Aorta (tissue), 5 donors: ENCODE measurements around the gene VPS39. TPM values are rescaled to one million over a fixed set of nuclear protein-coding genes. Genes with fewer than 3 reads are reported as not detected.

Experiments
- ATAC-seq: fragments of 200-7000 bp; cut with Tn5 transposase; one replicate; pipeline ENCODE4 v1.9.1; 2022; ENCODE audit warnings: moderate library complexity; ENCODE audit not compliant: low FRiP score
- DNase-seq, 2 donors: peaks; one replicate each; pipeline ENCODE4 v3.0.0-alpha.2; 2020
- H3K27ac ChIP-seq, 2 donors: one replicate each; pipeline ENCODE4 v1.5.1; 2013; ENCODE audit warnings: low read length in 2 of 2, mild to moderate bottlenecking in 2 of 2, moderate library complexity in 2 of 2, control low read depth in 1 of 2, inconsistent platforms in 1 of 2, low read depth in 1 of 2
- H3K27me3 ChIP-seq, 2 donors: one replicate each; pipeline ENCODE4 v1.6.1; 2013; ENCODE audit warnings: control low read depth in 1 of 2, low read length in 1 of 2, mild to moderate bottlenecking in 1 of 2, moderate library complexity in 1 of 2; ENCODE audit not compliant: insufficient read depth in 2 of 2, control insufficient read depth in 1 of 2
- H3K36me3 ChIP-seq, 2 donors: one replicate each; pipeline ENCODE4 v1.6.1; 2013; ENCODE audit warnings: control low read depth in 1 of 2, low read length in 1 of 2, mild to moderate bottlenecking in 1 of 2; ENCODE audit not compliant: insufficient read depth in 2 of 2, control insufficient read depth in 1 of 2
- H3K4me1 ChIP-seq, 2 donors: one replicate each; pipeline ENCODE4 v1.6.1; 2013; ENCODE audit warnings: low read length in 2 of 2, control low read depth in 1 of 2, mild to moderate bottlenecking in 1 of 2, moderate library complexity in 1 of 2; ENCODE audit not compliant: insufficient read depth in 2 of 2, control insufficient read depth in 1 of 2
- H3K4me3 ChIP-seq, 2 donors: one replicate each; pipeline ENCODE4 v1.5.1; 2013; ENCODE audit warnings: low read length in 2 of 2, control low read depth in 1 of 2, mild to moderate bottlenecking in 1 of 2
- H3K9me3 ChIP-seq: one replicate; pipeline ENCODE4 v1.6.1; 2013; ENCODE audit warnings: mild to moderate bottlenecking, low read length; ENCODE audit not compliant: control insufficient read depth
- WGBS, 2 donors: extraction: QIAGEN DNeasy Blood & Tissue Kit; methylation state at CpG; one replicate each; pipeline ENCODE4 v1.1.7; 2013; 5-methylcytosine and 5-hydroxymethylcytosine counted together
- intact Hi-C, 2 donors: fragments of 100-400 bp; cut with DNase I; formaldehyde crosslinking; loops; one replicate each; pipeline versions ENCODE4 v1.14.2 to v1.15.0; 2022
- polyA plus RNA-seq, 2 donors: library from polyadenylated mRNA; stranded (reverse); fragments of 200-250 nt; gene quantifications; one replicate each; pipeline ENCODE4 v1.2.3, GENCODE V29; 2013
- total RNA-seq, 2 donors: library from RNA; stranded (reverse); fragmentation: NEBNext Ultra II Directional; extraction: Animal tissue kit (Norgen Biotek cat#: 25700); gene quantifications; one replicate each; pipeline ENCODE4 v1.2.1, GENCODE V29; 2021
- donor health status: healthy with polysubstance abuse.
- donor health status: Bipolar disorder and iron deficiency.
- donor health status: DM: no; HTN: no; CAD: no.
- donor health status: DM: no; HTN: no; CAD: no.
- donor health status: DM: yes; HTN: yes; CAD: no.

VPS39 gene
- total and polyA plus RNA-seq, 4 donors: 10.5 to 89.4 (median 59.8) TPM

DNA sequence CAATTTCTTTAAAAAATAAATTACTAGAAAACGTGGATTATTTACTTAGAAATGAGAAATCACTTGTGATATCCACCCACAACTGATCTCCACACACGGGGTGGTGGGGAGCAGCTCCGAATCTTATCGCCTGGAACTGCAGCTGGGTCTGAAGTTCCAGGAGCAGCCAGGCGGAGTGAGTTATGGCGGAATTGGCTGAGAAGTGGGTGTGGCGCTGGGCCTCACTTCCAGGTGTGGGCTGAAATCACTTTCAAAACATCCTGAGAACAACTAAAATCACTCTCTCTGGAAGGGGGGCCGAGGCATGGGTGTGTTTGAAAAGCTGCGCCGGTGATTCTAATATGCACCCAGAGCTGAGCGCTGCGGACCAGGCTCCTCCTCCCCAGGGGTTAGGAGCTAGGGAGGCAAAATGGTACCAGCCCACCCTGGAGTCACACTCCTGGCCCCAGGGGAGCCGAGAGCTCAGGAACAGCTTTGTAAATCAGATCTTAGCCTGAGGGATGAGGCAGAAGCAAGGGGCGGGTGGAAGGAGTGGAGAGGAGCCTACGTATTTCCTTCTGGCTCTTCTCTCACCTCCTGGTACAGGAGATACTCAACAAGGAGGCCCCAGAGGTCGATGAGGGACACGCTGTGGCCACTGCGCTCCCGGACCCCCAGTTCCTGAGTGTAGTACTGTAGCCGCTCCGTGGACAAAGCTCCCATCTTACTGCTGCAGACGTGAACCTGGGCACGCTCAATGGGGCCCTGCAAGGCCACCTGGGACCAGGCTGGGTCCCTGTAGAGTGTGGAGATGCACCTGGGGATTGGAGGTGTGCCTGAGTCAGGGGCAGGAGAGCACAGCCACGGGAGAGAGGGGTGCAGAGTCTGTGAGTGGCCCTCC, 61.3 kb downstream of the VPS39 start:
- intact Hi-C loops: no loop called here
- no peak overlapping the region for H3K4me3 ChIP-seq
- H3K36me3 ChIP-seq: no peaks in the 10 kb centered on the region
- no peak for ATAC-seq
- no peaks in the 10 kb centered on the region for H3K9me3 ChIP-seq
- WGBS, 2 donors: 83 to 86% methylated on average over 24 of the region's 24 CpGs
- no peaks in the 10 kb centered on the region for H3K27me3 ChIP-seq
- no peak overlapping the region for H3K27ac ChIP-seq
- H3K4me1 ChIP-seq: no peaks in the 10 kb centered on the region
- no peak for DNase-seq

DNA sequence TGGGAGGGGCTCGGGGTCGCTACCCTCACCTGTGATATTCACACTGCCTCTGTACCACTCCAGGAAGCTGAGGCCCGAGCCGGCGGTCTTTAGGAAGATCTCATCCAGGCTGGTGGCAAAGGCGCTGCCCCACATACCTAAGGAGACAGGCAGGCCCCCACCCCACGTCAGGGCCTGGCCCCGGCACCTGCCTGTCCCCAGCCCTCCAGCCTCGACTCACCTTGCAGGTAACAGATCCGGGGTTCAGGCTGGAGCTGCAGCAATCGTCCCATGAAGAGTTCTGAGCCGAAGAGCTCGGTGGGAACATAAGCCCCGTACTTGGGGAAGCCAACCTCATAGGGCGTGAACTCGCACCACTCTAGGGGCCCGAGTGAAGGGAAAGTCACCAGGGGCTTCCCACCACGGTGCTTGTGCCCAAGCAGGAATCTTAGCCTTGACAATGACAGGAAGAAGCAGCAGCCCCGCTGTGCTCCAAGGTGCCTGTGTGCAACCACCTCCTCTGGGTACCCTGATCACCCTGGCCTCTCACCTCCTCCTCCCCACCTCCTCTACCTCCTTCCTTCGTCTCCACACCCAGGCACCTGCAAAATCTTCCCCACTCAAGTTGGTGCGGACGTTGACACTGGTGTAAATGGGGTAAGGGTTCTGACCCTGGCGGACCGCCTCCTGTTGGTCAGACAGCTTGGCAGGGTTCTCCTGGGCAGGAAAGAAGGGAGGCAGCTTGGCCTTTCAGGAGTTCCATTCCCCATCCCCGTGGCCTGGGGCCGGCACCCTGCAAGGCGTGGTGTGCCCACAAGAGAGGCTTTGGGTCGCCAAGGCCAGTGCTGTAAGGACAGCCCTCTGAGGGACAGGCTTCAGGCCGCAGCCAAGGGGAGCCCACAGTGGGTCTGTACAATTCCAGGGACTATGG, 62.3 kb downstream of the VPS39 start:
- ATAC-seq (no peak), DNase-seq (no peak)
- intact Hi-C loops: no loop called here
- Histone ChIP-seq H3K27ac (no peak overlapping the region), H3K27me3 (no peaks in the 10 kb centered on the region), H3K9me3 (no peaks in the 10 kb centered on the region), H3K36me3 (no peaks in the 10 kb centered on the region), H3K4me3 (no peak overlapping the region), H3K4me1 (no peaks in the 10 kb centered on the region)
- WGBS, 2 donors: 88% methylated on average over 29 of the region's 29 CpGs

DNA sequence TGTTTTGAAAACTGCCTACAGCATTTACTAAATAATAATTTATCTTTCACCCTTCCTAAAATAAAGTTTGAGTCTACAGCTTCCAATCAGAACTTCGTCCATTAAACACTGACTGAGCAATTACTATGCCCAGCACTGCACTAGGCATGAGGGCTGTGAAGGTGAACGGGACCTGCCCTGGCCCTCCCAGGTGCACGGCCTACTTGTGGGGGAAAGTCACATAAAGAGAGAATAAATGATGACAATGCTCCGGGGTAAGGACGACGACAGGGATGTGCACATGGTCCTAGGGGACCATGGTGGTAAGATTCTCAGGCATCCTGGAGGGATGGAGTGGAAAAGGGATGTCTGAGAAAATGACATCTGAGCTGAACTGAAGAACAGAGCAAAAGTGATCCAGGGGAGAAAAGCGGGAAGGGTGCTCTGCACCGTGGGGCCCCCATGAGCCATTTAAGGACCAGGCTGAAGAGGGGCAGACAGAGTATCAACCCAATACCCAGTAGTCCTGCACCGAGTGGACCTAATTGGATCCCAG, 63.2 kb downstream of the VPS39 start:
- DNase-seq (no peak), ATAC-seq (no peak)
- intact Hi-C loops: no loop called here
- no peaks in the 10 kb centered on the region for H3K4me1 ChIP-seq
- H3K27me3 ChIP-seq: no peaks in the 10 kb centered on the region
- no peak overlapping the region for H3K27ac ChIP-seq
- no peak overlapping the region for H3K4me3 ChIP-seq
- no peaks in the 10 kb centered on the region for H3K9me3 ChIP-seq
- H3K36me3 ChIP-seq: no peaks in the 10 kb centered on the region
- 76 to 77% methylated on average over 9 of the region's 9 CpGs for WGBS, 2 donors

DNA sequence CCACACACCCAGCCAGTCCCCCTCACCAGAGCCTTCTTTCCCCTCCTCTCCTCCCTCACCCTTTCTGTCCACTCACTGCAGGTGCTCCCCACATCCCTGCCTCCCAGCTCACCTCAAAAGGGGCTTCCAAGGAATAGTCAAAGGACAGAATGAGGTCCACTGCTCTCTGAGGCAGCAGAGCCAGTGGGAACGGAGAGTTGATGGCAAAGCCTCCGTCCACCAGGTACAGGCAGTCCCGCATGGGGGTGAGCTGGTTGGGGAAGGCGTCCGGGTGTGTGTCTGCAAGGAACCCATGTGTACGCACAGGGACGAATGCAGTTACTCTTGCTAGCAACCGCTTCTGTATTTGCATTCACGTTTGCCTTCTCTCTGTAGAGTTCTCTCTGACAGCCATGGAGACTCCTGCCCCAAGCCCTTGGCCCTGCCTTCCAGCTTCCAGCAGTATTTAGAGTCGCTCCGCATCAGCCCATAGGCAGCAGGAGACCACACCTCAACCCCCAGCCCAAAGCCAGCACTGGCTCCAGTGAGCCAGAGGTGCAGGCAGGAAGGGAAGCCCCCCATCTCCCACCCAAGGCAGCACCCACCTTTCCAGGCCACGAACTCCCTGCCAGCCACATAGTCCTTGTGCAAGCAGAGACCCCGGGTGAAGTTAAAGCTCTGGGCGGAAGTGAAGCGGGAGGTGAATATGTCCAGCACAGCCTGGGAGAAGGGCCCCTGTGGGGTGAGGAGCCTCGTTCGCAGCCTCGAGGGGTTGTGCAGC, 64.1 kb downstream of the VPS39 start:
- Histone ChIP-seq H3K27me3 (no peaks in the 10 kb centered on the region), H3K4me3 (no peak overlapping the region), H3K9me3 (no peaks in the 10 kb centered on the region), H3K4me1 (no peaks in the 10 kb centered on the region), H3K27ac (no peak overlapping the region), H3K36me3 (no peaks in the 10 kb centered on the region)
- intact Hi-C loops: no loop called here
- WGBS, 2 donors: 87 to 88% methylated on average over 18 of the region's 18 CpGs
- ATAC-seq: no peak
- DNase-seq: peak in 1 of 2 donors; percentile 43

DNA sequence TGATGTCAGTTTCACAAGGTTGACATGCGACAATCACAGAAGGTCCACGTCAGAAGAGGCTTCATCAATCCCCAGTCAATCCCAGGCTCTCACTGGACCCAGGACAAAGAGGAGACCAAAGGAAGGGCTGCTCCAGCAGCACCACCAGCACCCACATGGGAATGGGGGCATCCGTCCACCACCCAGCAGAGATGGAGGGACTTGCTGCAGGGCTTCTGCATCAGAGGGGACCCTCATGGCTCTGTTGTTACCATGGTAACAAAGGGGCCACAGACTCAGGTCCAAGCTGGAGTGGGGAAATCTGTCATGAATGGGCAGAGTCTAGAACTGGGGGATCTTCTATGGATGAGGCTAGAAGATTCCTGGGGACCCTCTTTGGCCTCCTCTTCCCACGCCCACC, 64.7 kb downstream of the VPS39 start:
- intact Hi-C loops: no loop called here
- DNase-seq: peak in 1 of 2 donors; percentile 16
- no peak overlapping the region for H3K4me3 ChIP-seq

DNA sequence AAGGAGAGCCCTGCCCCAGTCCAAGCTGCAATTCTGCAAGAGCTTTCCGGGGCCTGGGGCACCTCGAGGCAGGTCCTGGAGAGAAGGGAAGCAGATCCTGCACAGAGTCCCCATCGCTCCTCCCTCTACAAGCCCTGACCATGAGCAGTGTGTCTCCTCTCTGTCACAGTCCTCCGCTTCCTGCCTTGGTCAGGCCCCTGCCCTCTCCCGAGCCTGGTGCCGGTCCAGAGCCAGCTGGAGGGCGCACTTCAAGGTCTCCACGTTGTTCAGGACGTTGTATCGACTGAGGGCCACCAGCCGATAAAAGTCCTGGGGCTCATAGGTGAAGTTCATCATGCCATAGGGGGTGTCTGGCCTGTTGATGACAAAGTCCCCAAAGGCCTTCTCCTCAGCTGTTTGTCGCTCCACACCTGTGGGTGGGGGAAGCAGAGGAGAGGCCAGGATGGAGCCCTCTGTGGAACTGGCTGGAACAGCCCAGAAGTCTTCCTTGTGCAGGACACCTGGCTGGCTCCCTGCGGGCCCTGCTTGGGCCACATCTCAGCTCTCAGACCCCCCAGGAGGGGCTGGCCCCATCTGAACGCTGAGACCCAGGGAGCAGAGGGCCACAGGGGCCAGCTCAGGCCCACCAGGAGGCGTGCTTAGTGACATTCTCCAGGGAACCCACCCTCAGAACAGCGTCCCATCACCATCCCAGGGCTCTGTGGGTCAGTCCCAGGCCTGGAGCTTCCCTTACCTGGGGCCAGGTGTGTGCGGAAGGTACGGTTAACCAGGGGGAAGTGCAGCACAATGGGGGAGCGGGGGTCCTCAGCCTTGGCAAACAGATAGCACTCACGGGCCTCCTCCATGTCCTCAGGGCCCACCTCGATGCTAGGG, 66.1 kb downstream of the VPS39 start:
- Histone ChIP-seq H3K27ac (no peak overlapping the region), H3K4me1 (no peaks in the 10 kb centered on the region), H3K4me3 (no peak overlapping the region), H3K9me3 (no peaks in the 10 kb centered on the region), H3K36me3 (no peaks in the 10 kb centered on the region), H3K27me3 (no peaks in the 10 kb centered on the region)
- peak; percentile 17 to 63 for DNase-seq
- intact Hi-C loops: no loop called here
- 88% methylated on average over 21 of the region's 21 CpGs for WGBS, 2 donors
- no peak for ATAC-seq

More for the DNA sequence above, 64.7 kb downstream of the VPS39 start:
- no peaks in the 10 kb centered on the region for H3K27me3 ChIP-seq
- no peaks in the 10 kb centered on the region for H3K9me3 ChIP-seq
- no peaks in the 10 kb centered on the region for H3K4me1 ChIP-seq
- no peaks in the 10 kb centered on the region for H3K36me3 ChIP-seq
- no peak overlapping the region for H3K27ac ChIP-seq
- WGBS, 2 donors: 92 to 96% methylated on average over 4 of the region's 4 CpGs
- no peak for ATAC-seq

- no peak for ATAC-seq
- 88 to 91% methylated on average over 7 of the region's 7 CpGs for WGBS, 2 donors
- DNase-seq: no peak
- Histone ChIP-seq H3K27ac (no peak overlapping the region), H3K4me3 (no peak overlapping the region), H3K27me3 (no peaks in the 10 kb centered on the region), H3K9me3 (no peaks in the 10 kb centered on the region), H3K4me1 (no peaks in the 10 kb centered on the region), H3K36me3 (no peaks in the 10 kb centered on the region)
- intact Hi-C loops: no loop called here
Observed at GRCh38 chr15:42141246-42141645, 66.9 kb downstream of the VPS39 start.
